Measurements from ENCODE around the gene RAE1. TPM values are rescaled to one million over a fixed set of nuclear protein-coding genes. Genes with fewer than 3 reads are reported as not detected.

The RAE1 gene
- total RNA-seq, 1 experiment from 2014 or later: 64.1 TPM

- Mint-ChIP-seq H3K27me3 (ENCODE audit: unreplicated experiment) (no peaks in the 10 kb centered on the region), H3K27ac (ENCODE audit: unreplicated experiment) (no peak overlapping the region), H3K4me3 (ENCODE audit: low read depth, unreplicated experiment) (no peak overlapping the region), H3K36me3 (ENCODE audit: insufficient read depth, unreplicated experiment) (peaks cover 57% of the 10 kb centered on the region), H3K4me1 (ENCODE audit: low read depth, unreplicated experiment) (no peaks in the 10 kb centered on the region), H3K9me3 (ENCODE audit: low read depth, unreplicated experiment) (no peaks in the 10 kb centered on the region)
- no peak for DNase-seq
- no peak for TF ChIP-seq CTCF (IDR thresholded peaks at IDR 0.05; ENCODE audit: unreplicated experiment)
- CTCF ChIA-PET: no interaction called here
- intact Hi-C loops (cut with micrococcal nuclease; ENCODE audit: unreplicated experiment): no loop called here
- BruUV-seq (replicated peaks): no TSS peak
Observed at GRCh38 chr20:57377350-57377749, 26.3 kb downstream of the RAE1 start.

GRCh38 chr20:57378107-57378506 is 27.1 kb downstream of the RAE1 start:
- no peak for TF ChIP-seq CTCF (IDR thresholded peaks at IDR 0.05; ENCODE audit: unreplicated experiment)
- no peaks in the 10 kb centered on the region for H3K4me1 Mint-ChIP-seq (ENCODE audit: low read depth, unreplicated experiment)
- no peak overlapping the region for H3K27ac Mint-ChIP-seq (ENCODE audit: unreplicated experiment)
- H3K36me3 Mint-ChIP-seq (ENCODE audit: insufficient read depth, unreplicated experiment): peaks cover 55% of the 10 kb centered on the region
- no peak overlapping the region for H3K4me3 Mint-ChIP-seq (ENCODE audit: low read depth, unreplicated experiment)
- H3K9me3 Mint-ChIP-seq (ENCODE audit: low read depth, unreplicated experiment): no peaks in the 10 kb centered on the region
- CTCF ChIA-PET: no interaction called here
- intact Hi-C loops (cut with micrococcal nuclease; ENCODE audit: unreplicated experiment): no loop called here
- BruUV-seq (replicated peaks): no TSS peak
- no peak for DNase-seq
- H3K27me3 Mint-ChIP-seq (ENCODE audit: unreplicated experiment): no peaks in the 10 kb centered on the region

GRCh38 chr20:57378646-57379262 is 27.7 kb downstream of the RAE1 start:
- CTCF ChIA-PET: no interaction called here
- no peak for TF ChIP-seq CTCF (IDR thresholded peaks at IDR 0.05; ENCODE audit: unreplicated experiment)
- Mint-ChIP-seq H3K4me3 (ENCODE audit: low read depth, unreplicated experiment) (no peak overlapping the region), H3K27me3 (ENCODE audit: unreplicated experiment) (no peaks in the 10 kb centered on the region), H3K4me1 (ENCODE audit: low read depth, unreplicated experiment) (no peaks in the 10 kb centered on the region), H3K36me3 (ENCODE audit: insufficient read depth, unreplicated experiment) (peaks cover 49% of the 10 kb centered on the region), H3K27ac (ENCODE audit: unreplicated experiment) (no peak overlapping the region), H3K9me3 (ENCODE audit: low read depth, unreplicated experiment) (no peaks in the 10 kb centered on the region)
- no peak for DNase-seq
- no TSS peak for BruUV-seq (replicated peaks)
- intact Hi-C loops (cut with micrococcal nuclease; ENCODE audit: unreplicated experiment): no loop called here

GRCh38 chr20:57379263-57379647 is 28.2 kb downstream of the RAE1 start:
- intact Hi-C loops (cut with micrococcal nuclease; ENCODE audit: unreplicated experiment): no loop called here
- Mint-ChIP-seq H3K27me3 (ENCODE audit: unreplicated experiment) (no peaks in the 10 kb centered on the region), H3K4me3 (ENCODE audit: low read depth, unreplicated experiment) (no peak overlapping the region), H3K36me3 (ENCODE audit: insufficient read depth, unreplicated experiment) (peaks cover 49% of the 10 kb centered on the region), H3K4me1 (ENCODE audit: low read depth, unreplicated experiment) (no peaks in the 10 kb centered on the region), H3K27ac (ENCODE audit: unreplicated experiment) (no peak overlapping the region), H3K9me3 (ENCODE audit: low read depth, unreplicated experiment) (no peaks in the 10 kb centered on the region)
- BruUV-seq (replicated peaks): no TSS peak
- CTCF ChIA-PET: no interaction called here
- DNase-seq: no peak
- no peak for TF ChIP-seq CTCF (IDR thresholded peaks at IDR 0.05; ENCODE audit: unreplicated experiment)
